Purkinje cell (primary cell): ENCODE measurements around the gene GOLGA6L10. TPM values are rescaled to one million over a fixed set of nuclear protein-coding genes. Genes with fewer than 3 reads are reported as not detected.

ENCODE experiments used
- polyA plus RNA-seq: library from polyadenylated mRNA; unstranded; fragments of >200 nt; fragmentation: Nextera tagmentation; gene quantifications from 2 replicates; pipeline ENCODE4 v1.2.1, GENCODE V29; 2014

Gene GOLGA6L10
- polyA plus RNA-seq = 0.42 and 1.0 TPM in 2 replicates

GRCh38 chr15:82349375-82349774 is at the start of gene GOLGA6L10:
GOLGA6L10 (minus strand) TSS chr15:82349475; CDS start chr15:82349375, 100 bp downstream.

Other genes starting within 250 kb of the GOLGA6L10 start
- gene EFL1, start 86.7 kb downstream of the GOLGA6L10 start, polyA plus RNA-seq = 7.5 and 10.1 TPM in 2 replicates
- gene SAXO2, start 86.7 kb downstream of the GOLGA6L10 start, polyA plus RNA-seq = 5.5 and 6.4 TPM in 2 replicates
- gene GOLGA6L9, start 80.3 kb upstream of the GOLGA6L10 start, polyA plus RNA-seq = 1.4 and 2.7 TPM in 2 replicates
- gene RPS17, start 191.0 kb upstream of the GOLGA6L10 start, polyA plus RNA-seq = 540 and 566 TPM in 2 replicates